HG02763 (cell line): ENCODE results near the gene GLRX2.
A peak's percentile ranks its signal among the peaks of the same experiment; 100 is the strongest.

ENCODE experiments used
- ATAC-seq: cut with Tn5 transposase; IDR thresholded peaks from one replicate; pipeline ENCODE4 v1.9.1; 2021; ENCODE audit warnings: mild to moderate bottlenecking, moderate library complexity; ENCODE audit not compliant: unreplicated experiment

Gene GLRX2

GRCh38 chr1:193113258-193113991 is 8.2 kb upstream of the GLRX2 start:
- no peak for ATAC-seq

- ATAC-seq, result peak; percentile 1
These were observed 6.5 kb upstream of the GLRX2 start for GRCh38 chr1:193111641-193112090.

- ATAC-seq, result no peak
These were observed 5.7 kb upstream of the GLRX2 start for GRCh38 chr1:193110864-193111263.

- no peak for ATAC-seq
These were observed 5.0 kb upstream of the GLRX2 start for GRCh38 chr1:193110246-193110645.

GRCh38 chr1:193109619-193110018 is 4.4 kb upstream of the GLRX2 start:
- ATAC-seq, result no peak

- ATAC-seq, result no peak
These were observed 3.3 kb upstream of the GLRX2 start for GRCh38 chr1:193108471-193108870.

- ATAC-seq, result no peak
These were observed 585 bp upstream of the GLRX2 start for GRCh38 chr1:193105821-193106177.

- ATAC-seq, result peak; percentile 38
These were observed 710 bp downstream of the GLRX2 start for GRCh38 chr1:193104502-193104906.

GRCh38 chr1:193103759-193104501 is 1.3 kb downstream of the GLRX2 start:
- no peak for ATAC-seq

- ATAC-seq, result no peak
These were observed 2.6 kb downstream of the GLRX2 start for GRCh38 chr1:193102662-193103061.

- no peak for ATAC-seq
These were observed 11.1 kb downstream of the GLRX2 start for GRCh38 chr1:193094112-193094511.

GRCh38 chr1:193090865-193091264 is 14.3 kb downstream of the GLRX2 start:
- no peak for ATAC-seq

- ATAC-seq, result no peak
These were observed 17.3 kb downstream of the GLRX2 start for GRCh38 chr1:193087893-193088292.

GRCh38 chr1:193086342-193086741 is 18.9 kb downstream of the GLRX2 start:
- ATAC-seq, result no peak

- no peak for ATAC-seq
These were observed 20.0 kb downstream of the GLRX2 start for GRCh38 chr1:193085263-193085662.

- ATAC-seq, result peak; percentile 98
These were observed 21.7 kb downstream of the GLRX2 start for GRCh38 chr1:193083365-193084088.

GRCh38 chr1:193079187-193079586 is 26.0 kb downstream of the GLRX2 start:
- no peak for ATAC-seq

GRCh38 chr1:193077991-193078390 is 27.2 kb downstream of the GLRX2 start:
- ATAC-seq, result no peak

GRCh38 chr1:193070942-193071341 is 34.3 kb downstream of the GLRX2 start:
- peak; percentile 38 for ATAC-seq

GRCh38 chr1:193070386-193070753 is 34.8 kb downstream of the GLRX2 start:
- ATAC-seq, result peak; percentile 35

GRCh38 chr1:193069748-193070385 is 35.3 kb downstream of the GLRX2 start:
- peak; percentile 25 for ATAC-seq
